Heart right ventricle (tissue), 16 donors: ENCODE data around the gene DNASE1L1. TPM values are rescaled to one million over a fixed set of nuclear protein-coding genes. Genes with fewer than 3 reads are reported as not detected.

Experiments
- ATAC-seq, 8 donors: fragments of 200-7000 bp; cut with Tn5 transposase; one replicate each; pipeline ENCODE4 v1.9.1; 2020; ENCODE audit warnings: mild to moderate bottlenecking in 8 of 8, moderate library complexity in 8 of 8, moderate number of reproducible peaks in 1 of 8
- DNase-seq, 2 donors: peaks; one replicate each; pipeline ENCODE4 v3.0.0-alpha.2; 2020
- H3K27ac ChIP-seq, 10 donors: fragments of 200-600 bp; sonication (generic) in 2 of 10; one replicate each; pipeline versions ENCODE4 v1.5.0 to v1.8.0; 2020 to 2022; ENCODE audit warnings: mild to moderate bottlenecking in 3 of 10
- H3K27me3 ChIP-seq, 7 donors: fragments of 200-600 bp; one replicate each; pipeline ENCODE4 v1.8.0; 2021 to 2022; ENCODE audit warnings: mild to moderate bottlenecking in 2 of 7
- H3K36me3 ChIP-seq, 9 donors: fragments of 200-600 bp; sonication (generic) in 1 of 9; one replicate each; pipeline versions ENCODE4 v1.5.0 to v1.8.0; 2020 to 2022; ENCODE audit warnings: mild to moderate bottlenecking in 2 of 9
- H3K4me1 ChIP-seq, 9 donors: fragments of 200-600 bp; sonication (generic) in 1 of 9; one replicate each; pipeline versions ENCODE4 v1.5.0 to v1.8.0; 2020 to 2022; ENCODE audit warnings: mild to moderate bottlenecking in 4 of 9
- H3K4me3 ChIP-seq, 10 donors: fragments of 200-600 bp; sonication (generic) in 2 of 10; one replicate each; pipeline versions ENCODE4 v1.5.0 to v1.8.0; 2020 to 2022; ENCODE audit warnings: mild to moderate bottlenecking in 7 of 10, moderate library complexity in 2 of 10
- H3K9me3 ChIP-seq, 11 donors: fragments of 200-600 bp in 10 of 11; sonication (generic) in 2 of 11; one replicate each; pipeline versions ENCODE4 v1.5.0 to v1.8.0; 2013 to 2022; ENCODE audit warnings: mild to moderate bottlenecking in 2 of 11, control low read depth in 1 of 11, moderate library complexity in 1 of 11
- WGBS, 2 donors: extraction: QIAGEN DNeasy Blood & Tissue Kit; methylation state at CpG; one replicate each; pipeline ENCODE4 v1.1.7; 2013; ENCODE audit warnings: inconsistent platforms in 1 of 2; 5-methylcytosine and 5-hydroxymethylcytosine counted together
- intact Hi-C, 10 donors: fragments of 100-400 bp; cut with DNase I; formaldehyde crosslinking; loops; one replicate each; pipeline versions ENCODE4 v1.11.1 to v1.14.2; 2022
- polyA plus RNA-seq, 2 donors: library from polyadenylated mRNA; stranded (reverse); fragments of 200-250 nt; gene quantifications; one replicate each; pipeline ENCODE4 v1.2.3, GENCODE V29; 2013
- total RNA-seq, 10 donors: library from RNA; stranded (reverse); fragmentation: NEBNext Ultra II Directional in 3 of 10; extraction: Animal tissue kit (Norgen Biotek cat#: 25700) in 3 of 10; gene quantifications; one replicate each; pipeline versions ENCODE4 v1.2.1 to v1.2.4, GENCODE V29; 2021 to 2023
- TF ChIP-seq, protein P1 (sequence below), 9 donors: fragments of 200-600 bp; sonication (generic) in 2 of 9; IDR thresholded peaks; one replicate each; pipeline versions ENCODE4 v1.5.0 to v1.8.0; 2021 to 2022; ENCODE audit warnings: antibody characterized with exemption in 9 of 9, mild to moderate bottlenecking in 5 of 9, moderate library complexity in 1 of 9
- donor health status: Arrhythmogenic right ventricular cardiomyopathy.
- donor health status: ischemic (EF 13 %, LVEDD 7.1; RV severe dilation, severe dysfunction).
- donor health status: healthy with polysubstance abuse.
- donor health status: DM: no; HTN: yes; CAD: no.
- donor health status: DM: no; HTN: no; CAD: no.
- donor health status: ischemic (EF 25% LVEDD 6.9; RV normal size, moderate dysfunction).
- donor health status: ischemic (EF 25% LVEDD 5.7; RV mildly dilated, moderate dysfunction).
- donor health status: healthy.
- donor health status: DM: yes; HTN: yes; CAD: no.
- donor health status: Ischemic cardiomyopathy.
- donor health status: ischemic (EF 35%, LVEDD 5.7; RV mildly dilated, moderate dysfunction).
- donor health status: nonischemic (EF 11% LVEDD 7.7; RV severe dilation, severe dysfunction).
- donor health status: DM: yes; HTN: yes; CAD: no.
- donor health status: PGD.
- donor health status: ischemic (EF 29% LVEDD 5.4; RV normal size, mild dysfunction).
- donor health status: nonischemic (EF 23%, LVEDD 6.1; RV moderate dilation, normal function).

The DNASE1L1 gene
- total and polyA plus RNA-seq, 12 donors: 27.2 to 57.1 (median 46.9) TPM

- ATAC-seq: peak in 7 of 8 donors; percentile 6 to 30 (median 21)
- peaks cover 0 to 54% (median 6%) of the 10 kb centered on the region in 9 donors for H3K36me3 ChIP-seq
Observed at GRCh38 chrX:154443479-154443910, 34.4 kb upstream of the DNASE1L1 start.

GRCh38 chrX:154441984-154442707 lies 33.1 kb upstream of the DNASE1L1 start:
- ATAC-seq: no peak
- 82 to 88% methylated on average over 18 to 21 of the region's 21 CpGs for WGBS, 2 donors
- H3K4me1 ChIP-seq: peaks cover 0 to 39% (median 24%) of the 10 kb centered on the region in 9 donors
- no peaks in the 10 kb centered on the region for H3K9me3 ChIP-seq
- TF ChIP-seq, protein P1, sequence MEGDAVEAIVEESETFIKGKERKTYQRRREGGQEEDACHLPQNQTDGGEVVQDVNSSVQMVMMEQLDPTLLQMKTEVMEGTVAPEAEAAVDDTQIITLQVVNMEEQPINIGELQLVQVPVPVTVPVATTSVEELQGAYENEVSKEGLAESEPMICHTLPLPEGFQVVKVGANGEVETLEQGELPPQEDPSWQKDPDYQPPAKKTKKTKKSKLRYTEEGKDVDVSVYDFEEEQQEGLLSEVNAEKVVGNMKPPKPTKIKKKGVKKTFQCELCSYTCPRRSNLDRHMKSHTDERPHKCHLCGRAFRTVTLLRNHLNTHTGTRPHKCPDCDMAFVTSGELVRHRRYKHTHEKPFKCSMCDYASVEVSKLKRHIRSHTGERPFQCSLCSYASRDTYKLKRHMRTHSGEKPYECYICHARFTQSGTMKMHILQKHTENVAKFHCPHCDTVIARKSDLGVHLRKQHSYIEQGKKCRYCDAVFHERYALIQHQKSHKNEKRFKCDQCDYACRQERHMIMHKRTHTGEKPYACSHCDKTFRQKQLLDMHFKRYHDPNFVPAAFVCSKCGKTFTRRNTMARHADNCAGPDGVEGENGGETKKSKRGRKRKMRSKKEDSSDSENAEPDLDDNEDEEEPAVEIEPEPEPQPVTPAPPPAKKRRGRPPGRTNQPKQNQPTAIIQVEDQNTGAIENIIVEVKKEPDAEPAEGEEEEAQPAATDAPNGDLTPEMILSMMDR (IDR thresholded peaks at IDR 0.05): no peak
- intact Hi-C loops: no loop called here
- peaks cover 0 to 42% (median 5%) of the 10 kb centered on the region in 9 donors for H3K36me3 ChIP-seq
- H3K4me3 ChIP-seq: no peak overlapping the region
- no peaks in the 10 kb centered on the region for H3K27me3 ChIP-seq
- no peak for DNase-seq
- H3K27ac ChIP-seq: no peak overlapping the region

More at GRCh38 chrX:154443479-154443910, 34.4 kb upstream of the DNASE1L1 start:
- TF ChIP-seq, protein P1 (IDR thresholded peaks at IDR 0.05): no peak
- peaks cover 0 to 30% (median 18%) of the 10 kb centered on the region in 9 donors for H3K4me1 ChIP-seq
- peak overlapping the region; percentile 29 to 86 (median 80) for H3K27ac ChIP-seq
- WGBS, 2 donors: 16% methylated on average over 10 of the region's 10 CpGs
- H3K9me3 ChIP-seq: no peaks in the 10 kb centered on the region
- intact Hi-C loops: no loop called here
- peak overlapping the region; percentile 6 to 72 (median 65) for H3K4me3 ChIP-seq
- no peak for DNase-seq
- H3K27me3 ChIP-seq: no peaks in the 10 kb centered on the region

DNA sequence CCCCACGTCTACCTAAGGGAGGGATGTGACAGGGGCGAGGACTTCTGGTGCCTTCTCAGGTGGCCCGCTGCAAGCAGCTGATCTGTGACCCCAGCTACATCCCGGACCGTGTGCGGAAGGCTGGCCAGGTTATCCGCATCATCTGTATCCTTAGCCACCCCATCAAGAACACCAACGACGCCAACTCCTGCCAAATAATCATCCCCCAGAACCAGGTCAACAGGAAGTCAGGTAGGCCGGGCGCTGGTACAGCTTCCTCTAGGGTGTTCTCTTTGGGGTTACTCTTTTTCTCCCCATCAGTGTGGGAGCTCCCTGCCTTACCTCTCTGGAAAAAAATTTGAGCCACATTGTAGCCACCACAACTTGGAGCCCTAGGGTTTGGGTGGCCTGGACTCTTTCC lies 32.5 kb upstream of the DNASE1L1 start:
- H3K27me3 ChIP-seq: no peaks in the 10 kb centered on the region
- H3K4me1 ChIP-seq: peaks cover 0 to 39% (median 24%) of the 10 kb centered on the region in 9 donors
- DNase-seq: no peak
- WGBS, 2 donors: 82 to 89% methylated on average over 11 of the region's 11 CpGs
- TF ChIP-seq, protein P1 (IDR thresholded peaks at IDR 0.05): no peak
- no peaks in the 10 kb centered on the region for H3K9me3 ChIP-seq
- peaks cover 0 to 41% (median 5%) of the 10 kb centered on the region in 9 donors for H3K36me3 ChIP-seq
- intact Hi-C loops: no loop called here
- ATAC-seq: no peak
- no peak overlapping the region for H3K4me3 ChIP-seq
- H3K27ac ChIP-seq: no peak overlapping the region

DNA sequence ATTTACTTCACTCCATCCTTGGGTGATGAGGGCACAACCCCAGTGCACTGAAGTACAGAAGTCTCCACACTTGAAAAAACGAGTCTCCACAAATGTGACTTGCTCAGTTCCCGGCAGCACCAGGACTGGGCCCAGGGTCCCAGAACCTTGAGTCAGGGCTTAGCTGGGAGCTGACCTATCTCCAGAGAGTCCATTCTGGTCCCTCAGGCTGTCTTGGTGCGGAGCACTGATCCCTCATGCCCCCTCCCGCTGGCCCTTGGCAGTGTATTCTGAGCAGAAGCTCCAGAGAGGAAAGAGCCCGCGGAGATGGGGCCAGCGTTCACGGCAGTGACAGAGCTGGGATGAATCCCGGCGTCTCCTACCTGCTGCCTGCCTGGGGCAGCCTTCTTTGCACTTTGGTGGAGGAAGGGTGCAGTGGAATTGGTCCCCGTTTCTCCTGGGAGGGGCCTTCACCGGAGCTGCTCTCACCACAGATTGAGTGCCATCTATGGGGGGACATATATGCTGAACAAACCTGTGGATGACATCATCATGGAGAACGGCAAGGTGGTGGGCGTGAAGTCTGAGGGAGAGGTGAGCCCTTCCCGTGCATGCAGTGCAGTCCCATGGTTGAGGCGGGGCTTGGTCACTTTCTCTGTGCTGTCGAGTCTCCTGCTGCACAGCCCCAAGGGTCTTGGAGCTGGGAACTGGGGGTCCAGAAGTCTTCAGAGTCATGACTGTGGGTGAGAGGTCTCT lies 31.7 kb upstream of the DNASE1L1 start:
- ATAC-seq: no peak
- peaks cover 0 to 42% (median 24%) of the 10 kb centered on the region in 9 donors for H3K4me1 ChIP-seq
- peaks cover 0 to 37% (median 5%) of the 10 kb centered on the region in 9 donors for H3K36me3 ChIP-seq
- no peaks in the 10 kb centered on the region for H3K27me3 ChIP-seq
- TF ChIP-seq, protein P1 (IDR thresholded peaks at IDR 0.05): no peak
- H3K27ac ChIP-seq: no peak overlapping the region
- 86 to 87% methylated on average over 15 to 17 of the region's 17 CpGs for WGBS, 2 donors
- no peak for DNase-seq
- intact Hi-C loops: no loop called here
- no peak overlapping the region for H3K4me3 ChIP-seq
- no peaks in the 10 kb centered on the region for H3K9me3 ChIP-seq
